ENCODE data around the gene PLGRKT.

PLGRKT gene

GRCh38 chr9:5315187-5315923 lies 122.4 kb downstream of the PLGRKT start:
- TF ChIP-seq REST (IDR thresholded peaks at IDR 0.05; ENCODE audit: insufficient read depth in 1 of 2, low read depth in 2 of 2, low read length in 2 of 2) (no peak), POLR2AphosphoS5 (IDR thresholded peaks at IDR 0.05; ENCODE audit: low read depth, low read length) (no peak), TAF1 (IDR thresholded peaks at IDR 0.05; ENCODE audit: borderline replicate concordance, insufficient read depth, low read length) (no peak), FOXP2 (optimal IDR thresholded peaks at IDR 0.05; ENCODE audit: borderline replicate concordance, extremely low read depth, extremely low read length, insufficient read depth) (no peak), SIN3A (IDR thresholded peaks at IDR 0.05; ENCODE audit: borderline replicate concordance, insufficient read depth, low read length) (no peak)

DNA sequence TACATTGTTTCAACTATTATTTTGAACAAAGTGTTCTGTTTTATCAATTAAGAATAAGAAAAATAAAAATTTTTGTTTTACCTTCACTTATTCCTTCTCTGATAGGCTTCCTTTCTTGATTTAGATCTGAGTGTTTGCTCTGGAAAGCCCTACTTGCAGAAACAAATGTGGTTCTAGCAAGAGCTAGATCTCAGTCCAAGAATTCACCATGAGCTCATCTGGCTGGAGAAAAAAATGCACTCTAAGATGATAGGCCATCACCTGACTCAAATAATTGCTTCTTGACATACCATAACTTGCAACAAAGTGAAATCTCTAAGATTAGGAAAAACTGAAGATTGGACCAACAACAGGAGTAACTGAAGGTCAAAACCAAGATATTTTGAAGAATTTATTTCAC lies 126.9 kb downstream of the PLGRKT start:
- TF ChIP-seq TAF1 (IDR thresholded peaks at IDR 0.05; ENCODE audit: borderline replicate concordance, insufficient read depth, low read length), result no peak
- TF ChIP-seq POLR2AphosphoS5 (IDR thresholded peaks at IDR 0.05; ENCODE audit: low read depth, low read length), result no peak
- TF ChIP-seq SIN3A (IDR thresholded peaks at IDR 0.05; ENCODE audit: borderline replicate concordance, insufficient read depth, low read length), result no peak
- TF ChIP-seq REST (IDR thresholded peaks at IDR 0.05; ENCODE audit: insufficient read depth in 1 of 2, low read depth in 2 of 2, low read length in 2 of 2), result no peak
- TF ChIP-seq FOXP2 (optimal IDR thresholded peaks at IDR 0.05; ENCODE audit: borderline replicate concordance, extremely low read depth, extremely low read length, insufficient read depth), result no peak
